NCI-H524 treated with DMSO at 0.1 percent for 48 hours (cell line): ENCODE results near the gene CCDC17.
A peak's percentile ranks its signal among the peaks of the same experiment; 100 is the strongest.

Experiments used
- DNase-seq: peaks from one replicate; lab custom pipeline; 2025; lab: John Stamatoyannopoulos, UW

The CCDC17 gene

DNA sequence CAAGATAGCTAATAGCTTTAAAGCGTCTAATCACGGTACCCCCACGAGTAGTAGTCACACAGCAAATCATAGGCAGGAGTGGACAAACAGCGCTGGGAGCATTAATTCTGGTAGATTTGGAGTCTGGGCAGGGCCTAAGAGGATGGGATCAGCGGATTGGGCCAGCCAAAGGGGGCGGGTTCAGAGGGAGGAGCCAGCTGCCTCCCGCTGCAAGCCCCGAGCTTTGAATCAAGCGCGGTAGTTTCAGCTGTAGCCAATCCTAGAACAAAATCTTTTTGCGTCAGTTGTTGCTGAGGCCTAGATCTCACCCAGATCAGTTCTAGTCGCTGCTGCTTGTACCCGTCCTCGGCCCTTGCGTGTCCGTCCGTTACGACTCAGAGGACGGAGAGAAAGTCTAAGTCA, 40.6 kb downstream of the CCDC17 start:
- DNase-seq, result peak; percentile 78

DNA sequence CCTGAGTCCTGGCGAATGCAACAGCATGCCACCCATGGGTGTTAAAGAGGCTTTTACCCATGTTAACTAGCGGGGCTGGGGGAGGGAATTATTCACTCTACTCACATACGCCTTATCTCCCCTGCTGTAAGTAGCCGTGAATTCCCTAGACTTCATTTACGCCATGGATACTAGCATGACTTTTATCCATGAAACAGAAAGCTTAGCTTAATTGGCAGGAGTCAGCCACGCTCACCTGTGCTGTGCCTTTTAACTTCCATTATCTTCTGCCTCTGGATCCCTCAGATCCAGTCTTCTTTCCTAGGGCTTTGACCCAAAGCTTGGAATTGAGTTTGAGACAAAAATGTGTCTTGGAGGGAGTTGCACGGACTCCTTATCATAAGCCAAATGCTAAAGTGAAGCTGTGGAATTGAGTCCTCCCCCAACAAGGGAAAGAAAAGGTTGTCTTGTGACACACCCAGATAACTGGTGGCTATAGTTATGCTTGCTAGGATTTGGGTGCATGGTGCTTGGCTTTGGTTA, 49.7 kb downstream of the CCDC17 start:
- DNase-seq, result no peak

DNA sequence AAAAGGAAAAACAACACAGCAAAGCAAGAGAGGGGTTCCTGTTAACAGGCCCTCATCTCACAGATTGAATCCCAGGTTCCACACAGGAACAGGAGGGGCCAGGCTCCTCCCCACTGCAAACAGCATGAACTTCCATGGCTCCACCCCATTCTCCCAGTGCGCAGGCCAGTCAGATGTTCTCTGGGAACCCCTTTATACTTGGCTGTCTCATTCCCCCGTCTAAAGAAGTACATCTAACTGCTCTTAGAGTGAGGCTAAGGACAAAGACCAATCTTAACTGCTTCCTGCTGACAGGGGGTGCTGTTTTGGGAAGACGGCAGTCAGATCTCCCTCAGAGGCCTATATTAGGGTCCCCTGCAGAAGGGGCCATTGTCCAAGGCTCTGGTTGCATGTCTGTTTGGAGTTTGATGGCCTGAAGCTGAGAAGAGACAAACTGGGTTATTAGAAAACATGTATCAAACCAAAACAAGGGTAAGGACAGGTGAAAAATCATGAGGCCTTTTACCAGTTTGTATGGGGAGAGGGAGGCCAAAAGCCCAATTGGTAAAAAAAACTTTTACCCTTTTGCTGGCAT, 50.5 kb downstream of the CCDC17 start:
- no peak for DNase-seq

DNA sequence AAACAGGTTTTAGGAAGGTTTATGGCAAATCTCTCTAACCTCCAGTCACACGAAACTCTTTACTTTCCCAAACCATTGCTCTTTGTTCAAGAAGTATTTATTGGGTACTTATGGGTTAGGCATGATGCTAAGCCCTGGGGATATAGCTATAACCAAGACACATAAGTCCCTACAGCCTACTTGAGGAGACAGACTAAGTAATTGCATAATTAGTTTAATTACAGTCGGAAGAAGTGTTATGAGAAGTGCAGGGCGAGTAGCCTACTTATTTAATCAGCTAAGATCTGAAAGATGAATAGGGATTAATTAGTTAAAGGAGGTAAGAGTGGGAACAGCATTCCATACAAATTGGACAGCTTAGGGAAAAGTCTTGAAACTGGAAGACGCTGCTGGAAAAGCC, 53.2 kb downstream of the CCDC17 start:
- no peak for DNase-seq
